GM18517 (cell line): Measurements from ENCODE around the gene PRKG1.
"Not testable (repeated sequence)": the region's sequence is repeated elsewhere in the genome, so short reads cannot be mapped to it uniquely, and the experiment has no call there.

Experiments used
- ATAC-seq: cut with Tn5 transposase; IDR thresholded peaks from one replicate; pipeline ENCODE4 v1.9.1; 2021; ENCODE audit warnings: mild to moderate bottlenecking, moderate library complexity; ENCODE audit not compliant: unreplicated experiment

PRKG1 gene

GRCh38 chr10:52226197-52226847 is 1152.0 kb downstream of the PRKG1 start:
- ATAC-seq: no peak

GRCh38 chr10:52228556-52228955 is 1154.3 kb downstream of the PRKG1 start:
- ATAC-seq: no peak

DNA sequence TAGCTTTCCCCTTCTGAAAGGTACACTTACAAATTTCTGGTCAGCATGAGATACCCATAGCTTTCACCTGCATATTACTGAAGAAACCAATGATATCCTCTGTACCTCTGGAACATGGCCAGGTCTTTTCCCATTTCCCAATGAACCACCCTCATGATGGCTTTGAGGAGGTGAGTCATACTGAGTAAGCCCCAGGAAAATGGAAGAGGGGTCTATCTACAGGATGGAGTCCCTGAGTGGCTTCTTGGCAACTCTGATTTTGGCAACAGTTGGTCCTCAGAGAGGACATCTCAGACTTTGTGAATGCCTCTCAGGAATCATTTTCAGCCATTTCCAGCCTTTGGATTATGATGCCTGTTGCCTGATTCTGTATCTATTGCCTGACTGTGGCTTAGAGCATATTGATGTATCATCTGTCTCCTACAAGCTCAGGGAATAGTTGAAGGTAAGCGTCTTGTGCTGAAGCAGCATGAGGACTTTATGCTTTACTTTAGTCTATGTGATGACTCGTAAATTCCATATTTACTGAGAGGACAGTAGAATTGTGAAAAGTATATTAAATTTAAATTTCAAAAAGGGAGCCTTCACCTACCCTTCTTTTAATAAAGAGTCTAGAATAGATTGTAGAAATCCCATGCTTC is 1155.1 kb downstream of the PRKG1 start:
- ATAC-seq: no peak

GRCh38 chr10:52232561-52233350 is 1158.5 kb downstream of the PRKG1 start:
- peak; percentile 55 for ATAC-seq

DNA sequence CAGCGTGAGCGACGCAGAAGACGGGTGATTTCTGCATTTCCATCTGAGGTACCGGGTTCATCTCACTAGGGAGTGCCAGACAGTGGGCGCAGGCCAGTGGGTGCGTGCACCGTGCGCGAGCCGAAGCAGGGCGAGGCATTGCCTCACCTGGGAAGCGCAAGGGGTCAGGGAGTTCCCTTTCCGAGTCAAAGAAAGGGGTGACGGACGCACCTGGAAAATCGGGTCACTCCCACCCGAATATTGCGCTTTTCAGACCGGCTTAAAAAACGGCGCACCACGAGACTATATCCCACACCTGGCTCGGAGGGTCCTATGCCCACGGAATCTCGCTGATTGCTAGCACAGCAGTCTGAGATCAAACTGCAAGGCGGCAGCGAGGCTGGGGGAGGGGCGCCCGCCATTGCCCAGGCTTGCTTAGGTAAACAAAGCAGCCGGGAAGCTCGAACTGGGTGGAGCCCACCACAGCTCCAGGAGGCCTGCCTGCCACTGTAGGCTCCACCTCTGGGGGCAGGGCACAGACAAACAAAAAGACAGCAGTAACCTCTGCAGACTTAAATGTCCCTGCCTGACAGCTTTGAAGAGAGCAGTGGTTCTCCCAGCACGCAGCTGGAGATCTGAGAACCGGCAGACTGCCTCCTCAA is 1159.2 kb downstream of the PRKG1 start:
- ATAC-seq: not testable (repeated sequence)

DNA sequence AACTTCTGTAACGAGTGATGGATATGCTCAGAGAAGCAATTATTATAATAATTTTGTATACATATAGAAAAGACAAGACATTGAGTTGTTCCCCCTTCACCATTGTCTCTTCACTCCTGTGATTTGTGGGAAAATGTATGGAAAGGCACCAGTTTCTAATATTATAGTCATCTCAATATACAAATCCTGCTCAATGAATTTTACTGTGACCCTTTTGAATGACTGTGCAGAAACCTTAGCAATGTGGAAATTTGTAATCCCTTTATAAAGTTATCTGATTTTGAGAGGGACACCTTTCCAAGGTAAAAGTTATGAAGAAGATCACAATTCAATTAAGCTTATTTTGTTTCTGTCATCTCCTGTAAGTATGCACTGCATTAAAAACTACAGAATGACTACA is 1165.5 kb downstream of the PRKG1 start:
- ATAC-seq: no peak

- no peak for ATAC-seq
These were observed 1171.3 kb downstream of the PRKG1 start for GRCh38 chr10:52245547-52245946.

DNA sequence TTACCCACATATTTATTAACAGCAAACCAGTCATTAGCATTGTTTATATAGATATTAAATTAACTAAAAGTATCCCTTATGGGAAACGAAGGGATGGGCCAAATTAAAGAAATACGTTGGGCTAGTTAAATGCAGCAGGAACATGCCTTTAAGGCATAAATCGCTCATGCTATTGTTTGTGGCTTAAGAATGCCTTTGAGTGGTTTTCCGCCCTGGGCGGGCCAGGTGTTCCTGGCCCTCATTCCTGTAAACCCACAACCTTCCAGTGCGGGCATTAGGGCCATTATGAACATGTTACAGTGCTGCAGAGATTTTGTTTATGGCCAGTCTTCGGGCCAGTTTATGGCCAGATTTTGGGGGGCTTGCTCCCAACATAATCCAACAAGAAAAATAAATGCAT is 1173.6 kb downstream of the PRKG1 start:
- ATAC-seq: not testable (repeated sequence)

GRCh38 chr10:52248697-52249306 is 1174.5 kb downstream of the PRKG1 start:
- ATAC-seq: no peak

DNA sequence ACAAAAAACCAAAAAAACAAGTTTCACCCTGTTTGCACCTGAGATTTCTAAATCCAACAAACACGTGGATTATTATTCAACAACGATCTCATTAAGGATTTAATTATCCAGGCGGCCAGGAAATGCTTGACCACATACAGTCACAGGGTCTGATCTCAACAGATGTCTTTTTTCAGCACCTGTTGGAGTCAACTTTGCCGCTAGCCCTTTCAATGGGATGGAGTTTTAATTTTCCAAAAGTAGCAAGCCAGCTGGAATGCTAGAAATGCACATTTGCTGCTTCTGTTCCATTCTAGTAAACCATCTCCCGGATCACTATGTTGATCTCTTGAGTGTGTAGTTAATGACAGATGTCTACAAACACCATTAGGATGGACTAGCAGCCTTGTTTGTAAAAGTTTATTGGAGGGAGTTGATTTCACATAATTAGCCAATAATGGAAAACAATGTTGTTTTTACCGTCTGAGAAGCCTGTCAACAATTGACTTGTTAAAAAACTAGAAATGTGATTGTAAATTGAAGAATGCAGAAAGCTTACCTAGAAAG is 1175.6 kb downstream of the PRKG1 start:
- no peak for ATAC-seq

DNA sequence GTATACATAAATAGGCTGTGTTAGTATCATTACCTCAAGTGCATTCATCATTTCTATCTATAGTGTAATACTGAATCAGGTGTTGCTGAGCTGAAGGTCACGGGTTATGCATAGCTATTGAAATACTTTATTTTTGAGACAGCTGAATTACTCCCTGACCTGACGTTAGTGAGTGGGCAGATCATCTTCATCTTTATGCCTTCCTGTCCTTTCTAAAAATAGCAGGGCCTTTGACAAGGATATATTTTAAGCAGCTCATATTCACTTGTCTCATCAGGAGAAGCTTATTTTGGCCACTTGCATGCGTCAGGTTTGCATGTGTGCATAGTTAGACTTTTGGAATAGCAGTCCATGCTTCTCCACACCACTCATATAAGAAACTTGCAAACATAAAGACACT is 1176.2 kb downstream of the PRKG1 start:
- ATAC-seq: no peak

DNA sequence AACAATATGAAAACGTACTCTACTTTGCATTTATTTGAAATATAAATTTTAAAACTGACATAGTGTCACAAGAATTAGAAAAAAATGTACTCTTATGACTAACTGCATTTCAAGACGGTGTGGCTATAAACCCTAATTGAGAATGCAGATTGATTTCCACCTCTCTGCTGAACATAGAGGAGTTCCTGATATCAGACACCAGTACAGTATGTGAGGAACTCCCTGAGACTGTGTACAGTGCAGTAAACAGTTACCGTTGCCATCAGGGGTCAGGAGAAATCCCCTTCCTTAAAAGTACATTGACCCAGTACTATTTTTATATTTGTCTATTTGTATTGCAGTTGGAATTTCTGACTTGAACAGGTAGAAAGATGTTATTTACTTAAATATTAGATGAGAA is 1178.0 kb downstream of the PRKG1 start:
- ATAC-seq: no peak

DNA sequence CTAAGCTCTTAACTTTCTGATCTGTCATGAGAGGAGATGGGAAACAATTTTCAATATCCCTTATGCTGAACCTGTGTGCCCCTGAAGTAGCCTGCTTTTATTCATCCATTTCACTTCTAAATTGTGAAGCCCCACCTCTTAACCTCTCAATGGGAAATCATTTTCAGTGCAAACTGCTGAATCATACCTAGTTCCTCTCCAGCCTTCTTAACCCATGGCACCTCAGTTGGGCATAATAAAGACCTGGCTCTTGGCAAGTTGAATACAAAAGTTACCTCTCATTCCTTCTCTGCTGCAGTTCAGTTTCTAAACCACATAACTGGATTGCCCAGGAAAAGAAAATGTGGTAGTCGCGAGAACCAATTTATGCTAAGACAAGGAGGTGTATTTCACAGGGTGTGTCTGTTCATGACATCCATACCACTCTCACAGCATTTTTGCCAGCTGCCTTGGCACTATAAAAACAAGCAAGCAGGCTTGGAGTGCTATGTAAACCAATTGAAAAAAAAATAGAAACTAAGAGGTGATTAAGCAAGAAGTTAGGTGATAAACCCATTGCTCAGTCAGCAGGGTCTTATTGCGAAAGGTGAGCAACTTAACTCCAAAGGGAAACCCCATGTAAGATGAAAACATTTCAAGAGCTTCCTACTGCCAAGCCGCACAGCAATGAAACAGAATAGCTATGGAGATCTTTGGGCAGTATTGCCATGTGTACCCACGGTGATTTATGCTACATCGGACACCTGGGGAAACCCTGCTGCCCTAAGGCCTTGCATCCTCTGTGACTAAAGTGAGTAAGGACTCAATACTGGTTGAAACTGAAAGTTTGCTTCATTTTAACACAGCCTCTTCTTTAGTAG is 1182.8 kb downstream of the PRKG1 start:
- ATAC-seq: no peak

DNA sequence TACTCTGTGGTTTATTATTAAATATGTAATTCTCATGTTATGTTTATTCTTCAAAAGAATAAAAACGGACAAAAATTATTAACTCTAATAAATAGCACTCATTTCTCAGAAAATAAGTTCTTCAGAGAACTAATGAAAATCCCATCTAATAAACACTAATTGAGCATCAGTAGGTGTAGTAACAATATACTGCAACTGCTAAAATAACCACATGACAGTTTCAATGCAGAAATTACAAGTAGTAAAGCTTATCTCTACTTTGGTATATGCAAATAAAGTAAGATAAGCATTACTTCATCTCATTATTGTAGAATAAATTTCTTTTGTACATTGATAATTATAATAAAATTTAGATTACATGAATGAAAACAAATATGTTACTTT is 1183.4 kb downstream of the PRKG1 start:
- ATAC-seq: no peak

GRCh38 chr10:52258799-52259425 is 1184.6 kb downstream of the PRKG1 start:
- ATAC-seq: no peak

DNA sequence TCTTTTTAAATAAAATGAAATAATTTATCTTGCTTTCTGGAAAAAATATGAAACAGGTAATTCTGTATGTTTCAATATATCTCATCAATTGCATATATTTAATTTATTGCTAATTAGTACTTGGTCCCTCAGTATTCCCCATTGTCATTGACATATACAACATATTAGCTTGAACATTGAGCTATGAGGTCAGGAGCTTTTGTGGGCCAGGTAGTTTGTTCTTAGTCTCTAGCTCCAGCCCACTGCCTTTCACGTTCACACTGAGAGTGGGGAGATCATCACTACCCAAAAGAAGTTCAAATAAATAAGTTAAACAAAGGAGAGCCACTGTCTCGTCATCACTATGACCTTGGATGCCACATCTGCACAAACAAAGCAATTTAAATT is 1185.1 kb downstream of the PRKG1 start:
- no peak for ATAC-seq

GRCh38 chr10:52261362-52261761 is 1187.1 kb downstream of the PRKG1 start:
- ATAC-seq: no peak

DNA sequence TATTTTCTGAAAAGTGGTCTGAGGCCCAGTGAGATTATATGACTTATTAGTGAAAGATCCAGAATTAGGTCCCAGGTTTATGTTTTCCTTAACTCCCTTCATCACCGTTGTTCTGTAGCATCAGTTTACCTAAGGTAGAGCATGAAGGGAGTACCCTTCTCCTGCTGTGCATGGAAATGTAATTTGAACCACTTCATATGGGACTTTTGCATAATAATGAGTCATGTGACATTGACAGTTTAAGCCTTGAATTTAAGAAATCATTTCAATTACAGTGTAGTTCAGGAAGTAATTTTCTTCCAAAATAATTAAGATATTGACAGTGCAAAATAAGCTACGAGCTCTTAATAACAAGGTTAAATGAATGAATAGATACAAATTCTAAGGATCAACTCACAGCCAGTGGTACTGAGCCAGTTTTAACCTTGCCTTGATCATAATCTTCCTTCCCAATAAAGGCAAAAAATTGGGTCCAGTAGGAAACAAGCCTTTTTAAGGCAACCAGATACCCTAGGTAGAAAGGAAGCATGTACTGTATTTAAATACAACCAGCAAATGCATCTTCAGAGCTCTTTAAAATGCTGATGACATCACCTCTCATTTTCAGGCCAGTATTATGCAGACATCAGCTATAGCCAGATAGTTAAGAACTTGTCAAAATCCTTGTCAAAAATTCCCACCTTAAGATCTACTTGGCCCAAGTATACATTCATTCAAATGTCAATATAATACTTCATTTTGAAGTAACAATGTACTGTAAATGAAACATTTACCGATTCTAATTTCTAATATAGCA is 1191.0 kb downstream of the PRKG1 start:
- ATAC-seq: no peak

GRCh38 chr10:52266858-52267257 is 1192.6 kb downstream of the PRKG1 start:
- ATAC-seq: no peak
